ENCODE results near the gene TMSB10.

The TMSB10 gene

GRCh38 chr2:84880645-84881521 lies 24.6 kb upstream of the TMSB10 start, which contains the start of gene TRABD2A:
TRABD2A (minus strand) TSS chr2:84881084; CDS start chr2:84881039, 45 bp downstream.
- peak; percentile 41 to 78 (median 57) for DNase-seq

- DNase-seq: peak; percentile 82 to 86 (median 85)
Measured at GRCh38 chr2:84881581-84882413, 23.7 kb upstream of the TMSB10 start.

- no peak for DNase-seq
Measured at GRCh38 chr2:84882414-84882738, 23.1 kb upstream of the TMSB10 start.

GRCh38 chr2:84882775-84883550 lies 22.5 kb upstream of the TMSB10 start:
- no peak for DNase-seq

- no peak for DNase-seq
Measured at GRCh38 chr2:84884449-84884848, 21.0 kb upstream of the TMSB10 start.

- DNase-seq: no peak
Measured at GRCh38 chr2:84885111-84885510, 20.3 kb upstream of the TMSB10 start.

GRCh38 chr2:84886791-84887190 lies 18.7 kb upstream of the TMSB10 start:
- DNase-seq: no peak

- peak; percentile 80 to 87 (median 85) for DNase-seq
Measured at GRCh38 chr2:84888401-84889276, 16.8 kb upstream of the TMSB10 start.

- DNase-seq: peak in 1 of 3 donors; percentile 16
Measured at GRCh38 chr2:84889332-84889731, 16.1 kb upstream of the TMSB10 start.

- peak in 1 of 3 donors; percentile 17 for DNase-seq
Measured at GRCh38 chr2:84891355-84892010, 14.0 kb upstream of the TMSB10 start.

GRCh38 chr2:84894131-84894586 lies 11.3 kb upstream of the TMSB10 start:
- DNase-seq: peak in 1 of 3 donors; percentile 19

- peak in 1 of 3 donors; percentile 25 for DNase-seq
Measured at GRCh38 chr2:84894758-84895520, 10.5 kb upstream of the TMSB10 start.

GRCh38 chr2:84896567-84896966 lies 8.9 kb upstream of the TMSB10 start:
- peak in 1 of 3 donors; percentile 16 for DNase-seq

GRCh38 chr2:84897773-84898172 lies 7.7 kb upstream of the TMSB10 start:
- DNase-seq: no peak

GRCh38 chr2:84899304-84900204 lies 5.9 kb upstream of the TMSB10 start:
- DNase-seq: peak in 1 of 3 donors; percentile 15

GRCh38 chr2:84900971-84901370 lies 4.5 kb upstream of the TMSB10 start:
- DNase-seq: peak in 1 of 3 donors; percentile 50

- peak in 1 of 3 donors; percentile 17 for DNase-seq
Measured at GRCh38 chr2:84901593-84902120, 3.8 kb upstream of the TMSB10 start.

GRCh38 chr2:84902526-84902925 lies 2.9 kb upstream of the TMSB10 start:
- peak in 1 of 3 donors; percentile 15 for DNase-seq

GRCh38 chr2:84904151-84904550 lies 1.3 kb upstream of the TMSB10 start:
- no peak for DNase-seq
